Ammon's horn (tissue), 1 donor: ENCODE results near the gene LHFPL3.

ENCODE experiments used
- DNase-seq: peaks from one replicate; pipeline ENCODE4 v3.0.0-alpha.2; 2016; ENCODE audit warnings: low spot score

The LHFPL3 gene

GRCh38 chr7:104846731-104847130, 518.3 kb downstream of the LHFPL3 start:
- no peak for DNase-seq

GRCh38 chr7:104848138-104848990, 520.0 kb downstream of the LHFPL3 start:
- peak; percentile 79 for DNase-seq

- DNase-seq = no peak
These were observed 522.0 kb downstream of the LHFPL3 start for GRCh38 chr7:104850374-104850773.

- DNase-seq = no peak
These were observed 522.9 kb downstream of the LHFPL3 start for GRCh38 chr7:104851268-104851667.

GRCh38 chr7:104852386-104852785, 524.0 kb downstream of the LHFPL3 start:
- DNase-seq = no peak

GRCh38 chr7:104855861-104856260, 527.5 kb downstream of the LHFPL3 start:
- no peak for DNase-seq

- no peak for DNase-seq
These were observed 529.3 kb downstream of the LHFPL3 start for GRCh38 chr7:104857458-104858425.

- DNase-seq = no peak
These were observed 531.5 kb downstream of the LHFPL3 start for GRCh38 chr7:104859754-104860426.

GRCh38 chr7:104861729-104862390, 533.5 kb downstream of the LHFPL3 start:
- no peak for DNase-seq

- no peak for DNase-seq
These were observed 534.3 kb downstream of the LHFPL3 start for GRCh38 chr7:104862719-104863118.

GRCh38 chr7:104873401-104873800, 545.0 kb downstream of the LHFPL3 start:
- DNase-seq = no peak

GRCh38 chr7:104878577-104878976, 550.2 kb downstream of the LHFPL3 start:
- no peak for DNase-seq

GRCh38 chr7:104883248-104883717, 554.9 kb downstream of the LHFPL3 start:
- no peak for DNase-seq

- peak; percentile 89 for DNase-seq
These were observed 555.5 kb downstream of the LHFPL3 start for GRCh38 chr7:104883718-104884452.

- DNase-seq = no peak
These were observed 558.2 kb downstream of the LHFPL3 start for GRCh38 chr7:104886651-104887050.

- DNase-seq = no peak
These were observed 561.8 kb downstream of the LHFPL3 start for GRCh38 chr7:104890216-104890615.

GRCh38 chr7:104891949-104892348, 563.5 kb downstream of the LHFPL3 start:
- no peak for DNase-seq

GRCh38 chr7:104894314-104894713, 565.9 kb downstream of the LHFPL3 start:
- no peak for DNase-seq

GRCh38 chr7:104894726-104895521, 566.5 kb downstream of the LHFPL3 start:
- no peak for DNase-seq
